ENCODE data around the gene GAB2. TPM values are rescaled to one million over a fixed set of nuclear protein-coding genes. Genes with fewer than 3 reads are reported as not detected.

Gene GAB2
- total RNA-seq, 1 experiment from 2014 or later: 3.3 TPM

GRCh38 chr11:78376858-78377257 lies 40.8 kb downstream of the GAB2 start:
- no peak overlapping the region for H2BK5ac ChIP-seq (ENCODE audit: insufficient read length, low read length)
- Mint-ChIP-seq H3K27ac (no peak overlapping the region), H3K9me3 (0 out of 5 replicates have a peak, but pooled peaks cover 0 to 4% of the 10 kb centered on the region in 2 experiments), H3K4me1 (peaks cover 16 to 21% of the 10 kb centered on the region in 2 experiments), H3K27me3 (ENCODE audit: low read depth) (peaks cover 1% of the 10 kb centered on the region; the same call in 1 of the 2 replicates), H3K4me3 (no peak overlapping the region), H3K36me3 (ENCODE audit: insufficient read depth in 1 of 3, low read depth in 3 of 3) (peaks cover 0 to 10% (median 1%) of the 10 kb centered on the region in 3 experiments; a peak in 2 of 7 replicates)
- H3K14ac ChIP-seq (ENCODE audit: insufficient read depth, low read length): no peak overlapping the region
- no peak overlapping the region for H3K18ac ChIP-seq (ENCODE audit: insufficient read length, low read depth, low read length)
- no CpG with 5 or more reads among the region's 3 CpGs for WGBS (ENCODE audit: extremely low coverage, insufficient read length, low lambda C conversion rate)
- H2BK15ac ChIP-seq (ENCODE audit: low read depth, low read length): no peak overlapping the region
- H4K20me1 ChIP-seq (ENCODE audit: control insufficient read depth, insufficient read depth, insufficient read length): no peaks in the 10 kb centered on the region
- no peak for DNase-seq
- H4K91ac ChIP-seq (ENCODE audit: insufficient read length, low read depth, low read length): no peak overlapping the region
- H4K8ac ChIP-seq (replicated peaks; ENCODE audit: insufficient read length, low read depth, low read length): no peak overlapping the region
- no peaks in the 10 kb centered on the region for H3K27me3 ChIP-seq (ENCODE audit: insufficient read depth, low read length)
- H3K4ac ChIP-seq (ENCODE audit: low read depth, low read length): no peak overlapping the region
- 0 out of 2 replicates have a peak, but pooled peaks cover 2% of the 10 kb centered on the region for H3K4me1 ChIP-seq (ENCODE audit: insufficient read depth, low read length)
- H3K4me2 ChIP-seq (ENCODE audit: insufficient read depth, insufficient read length, low read length): no peak overlapping the region
- H3K9me3 ChIP-seq (ENCODE audit: control insufficient read depth, low read depth, low read length): no peaks in the 10 kb centered on the region
- H3K23ac ChIP-seq (ENCODE audit: insufficient read length, low read depth, low read length): no peak overlapping the region
- no peak overlapping the region for H2AK5ac ChIP-seq (ENCODE audit: insufficient read length, low read length)
- H3K9ac ChIP-seq (ENCODE audit: extremely low read depth, insufficient read length, low read length): no peak overlapping the region
- no peak overlapping the region for H4K5ac ChIP-seq (ENCODE audit: insufficient read length, low read depth, low read length)
- no peak overlapping the region for H2AFZ ChIP-seq (ENCODE audit: low read length)
- no peak overlapping the region for H3T11ph ChIP-seq (ENCODE audit: low read length)
- no peaks in the 10 kb centered on the region for H3K79me2 ChIP-seq (ENCODE audit: insufficient read depth, low read length)
- H3K79me1 ChIP-seq (ENCODE audit: insufficient read depth, low read depth, low read length, poor library complexity, severe bottlenecking): no peaks in the 10 kb centered on the region
- H2BK20ac ChIP-seq (ENCODE audit: low read depth, low read length, poor library complexity, severe bottlenecking): no peak overlapping the region
- H2BK120ac ChIP-seq (ENCODE audit: low read depth, low read length, poor library complexity, severe bottlenecking): no peak overlapping the region
- no peak overlapping the region for H3K56ac ChIP-seq (ENCODE audit: insufficient read length, low read depth, low read length)
- H3K27ac ChIP-seq (ENCODE audit: insufficient read length, low read depth, low read length): no peak overlapping the region
- H2BK12ac ChIP-seq (ENCODE audit: insufficient read length, low read depth, low read length): no peak overlapping the region
- no peaks in the 10 kb centered on the region for H3K23me2 ChIP-seq (ENCODE audit: insufficient read length, low read depth, low read length, poor library complexity, severe bottlenecking)
- no peak for TF ChIP-seq CTCF (conservative IDR thresholded peaks at IDR 0.05)

Data from H9 (cell line).